OCI-LY7 (cell line): ENCODE data around the gene HCFC1.

Experiments used
- EZH2phosphoT487 ChIP-seq: fragments of 200-600 bp; sonication (generic); IDR thresholded peaks from 2 replicates; pipeline ENCODE4 v1.6.1; 2018; ENCODE audit warnings: low read depth, borderline replicate concordance, mild to moderate bottlenecking, mixed run types, antibody characterized with exemption, low read length, moderate library complexity, mixed read lengths
- TF ChIP-seq, protein P1 (sequence below): fragments of 200-600 bp; sonication (generic); conservative IDR thresholded peaks from 2 replicates; pipeline ENCODE4 v1.5.1; 2014; ENCODE audit warnings: mild to moderate bottlenecking, antibody characterized with exemption, low read length, moderate library complexity, mixed read lengths

DNA sequence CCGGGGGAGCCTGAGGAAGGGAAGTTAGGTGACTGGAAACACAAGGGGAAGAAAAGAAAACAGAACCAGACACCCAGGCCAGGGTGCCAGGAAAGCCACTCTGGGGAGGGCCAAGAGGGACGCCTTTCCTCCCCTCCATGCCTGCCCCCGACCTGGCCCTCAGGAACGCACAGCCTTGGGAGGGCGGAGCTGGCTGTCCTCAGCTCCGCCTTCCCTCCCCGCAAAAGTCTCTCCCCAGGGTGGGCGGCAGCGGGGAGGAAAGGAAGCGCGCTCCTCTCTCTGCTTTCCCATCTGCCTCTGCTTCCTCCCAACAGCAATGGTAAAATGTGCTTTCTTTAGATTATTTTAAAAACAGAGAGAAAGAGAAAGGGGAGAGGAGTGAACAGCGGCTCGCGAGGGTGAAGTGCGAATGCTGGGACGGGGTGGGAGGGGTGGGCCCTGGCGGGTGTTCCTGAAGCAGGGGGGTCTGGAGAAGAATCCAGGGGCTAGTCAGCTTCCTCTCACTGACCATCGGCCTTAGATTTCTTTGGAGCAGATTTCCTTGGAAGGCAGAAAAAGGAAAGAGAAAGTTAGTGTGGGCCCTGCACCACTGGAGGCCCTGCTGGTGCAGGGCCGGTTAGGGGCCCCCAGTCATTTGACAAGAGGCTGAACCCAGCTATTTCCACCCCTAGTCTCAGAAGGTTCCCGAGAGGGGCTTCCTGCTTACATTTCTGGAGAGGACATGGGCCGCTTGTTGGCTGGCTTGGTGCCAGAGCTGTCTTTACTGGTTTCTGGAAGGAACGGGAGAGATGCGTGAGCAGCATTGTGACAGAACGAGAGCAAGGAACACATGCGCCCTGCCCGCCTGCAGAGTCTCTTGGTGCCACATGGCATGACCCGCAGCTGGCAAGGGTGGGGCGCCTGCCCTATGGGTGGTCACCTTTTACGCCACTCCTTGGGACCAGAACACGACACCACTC lies 22.5 kb downstream of the HCFC1 start:
- TF ChIP-seq, protein P1, sequence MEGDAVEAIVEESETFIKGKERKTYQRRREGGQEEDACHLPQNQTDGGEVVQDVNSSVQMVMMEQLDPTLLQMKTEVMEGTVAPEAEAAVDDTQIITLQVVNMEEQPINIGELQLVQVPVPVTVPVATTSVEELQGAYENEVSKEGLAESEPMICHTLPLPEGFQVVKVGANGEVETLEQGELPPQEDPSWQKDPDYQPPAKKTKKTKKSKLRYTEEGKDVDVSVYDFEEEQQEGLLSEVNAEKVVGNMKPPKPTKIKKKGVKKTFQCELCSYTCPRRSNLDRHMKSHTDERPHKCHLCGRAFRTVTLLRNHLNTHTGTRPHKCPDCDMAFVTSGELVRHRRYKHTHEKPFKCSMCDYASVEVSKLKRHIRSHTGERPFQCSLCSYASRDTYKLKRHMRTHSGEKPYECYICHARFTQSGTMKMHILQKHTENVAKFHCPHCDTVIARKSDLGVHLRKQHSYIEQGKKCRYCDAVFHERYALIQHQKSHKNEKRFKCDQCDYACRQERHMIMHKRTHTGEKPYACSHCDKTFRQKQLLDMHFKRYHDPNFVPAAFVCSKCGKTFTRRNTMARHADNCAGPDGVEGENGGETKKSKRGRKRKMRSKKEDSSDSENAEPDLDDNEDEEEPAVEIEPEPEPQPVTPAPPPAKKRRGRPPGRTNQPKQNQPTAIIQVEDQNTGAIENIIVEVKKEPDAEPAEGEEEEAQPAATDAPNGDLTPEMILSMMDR, result no peak
- TF ChIP-seq EZH2phosphoT487, result no peak
